Smooth muscle cell (in vitro differentiated cells): ENCODE measurements around the gene HSDL1. TPM values are rescaled to one million over a fixed set of nuclear protein-coding genes. Genes with fewer than 3 reads are reported as not detected.

ENCODE experiments used
- DNase-seq: peaks from one replicate; lab custom pipeline; 2025; ENCODE audit not compliant: unreplicated experiment; lab: John Stamatoyannopoulos, UW
- H2AFZ ChIP-seq: fragments of 200-600 bp; sonication (generic); 2 replicates; pipeline ENCODE4 v1.6.0; 2016; ENCODE audit warnings: antibody characterized with exemption, low read depth, mild to moderate bottlenecking
- H3F3A ChIP-seq: fragments of 200-600 bp; sonication (generic); 2 replicates; pipeline ENCODE4 v1.6.0; 2017; ENCODE audit warnings: antibody characterized with exemption, low read depth
- H3K27ac ChIP-seq: fragments of 200-600 bp; sonication (generic); 2 replicates; pipeline ENCODE4 v1.5.1; 2016; ENCODE audit warnings: low read depth, mild to moderate bottlenecking
- H3K27me3 ChIP-seq: fragments of 200-600 bp; sonication (generic); 2 replicates; pipeline ENCODE4 v1.6.1; 2016; ENCODE audit warnings: low read depth, mild to moderate bottlenecking
- H3K36me3 ChIP-seq: fragments of 200-600 bp; sonication (generic); 2 replicates; pipeline ENCODE4 v1.5.1; 2016; ENCODE audit warnings: low read depth
- H3K4me1 ChIP-seq: fragments of 200-600 bp; sonication (generic); 2 replicates; pipeline ENCODE4 v1.5.1; 2016; ENCODE audit warnings: low read depth
- H3K4me2 ChIP-seq: fragments of 200-600 bp; sonication (generic); 2 replicates; pipeline ENCODE4 v1.6.0; 2016; ENCODE audit warnings: mild to moderate bottlenecking
- H3K4me3 ChIP-seq: fragments of 200-600 bp; sonication (generic); 2 replicates; pipeline ENCODE4 v1.5.1; 2016; ENCODE audit warnings: mild to moderate bottlenecking
- H3K79me2 ChIP-seq: fragments of 200-600 bp; sonication (generic); 2 replicates; pipeline ENCODE4 v1.6.0; 2016; ENCODE audit warnings: low read depth, mild to moderate bottlenecking
- H3K9ac ChIP-seq: fragments of 200-600 bp; sonication (generic); 2 replicates; pipeline ENCODE4 v1.6.0; 2016; ENCODE audit warnings: low read depth
- H3K9me3 ChIP-seq: fragments of 200-600 bp; sonication (generic); replicated peaks from 2 replicates; pipeline ENCODE4 v1.5.1; 2016; ENCODE audit warnings: low read depth
- H4K20me1 ChIP-seq: fragments of 200-600 bp; sonication (generic); 2 replicates; pipeline ENCODE4 v1.6.0; 2016; ENCODE audit warnings: low read depth
- WGBS: methylation state at CpG from one replicate; pipeline ENCODE4 v1.1.7; 2016; ENCODE audit warnings: low lambda C conversion rate; 5-methylcytosine and 5-hydroxymethylcytosine counted together
- polyA plus RNA-seq: library from polyadenylated mRNA; unstranded; fragments of >200 nt; fragmentation: Nextera tagmentation; extraction: Ambion mirVana; gene quantifications from 2 replicates; pipeline ENCODE4 v1.2.1, GENCODE V29; 2016
- total RNA-seq: library from RNA; depleted of rRNA; stranded (reverse); fragments of >200 nt; gene quantifications from 2 replicates; pipeline ENCODE4 v1.2.3, GENCODE V29; 2014
- TF ChIP-seq, protein P1 (sequence below): fragments of 200-600 bp; sonication (generic); IDR thresholded peaks from 2 replicates; pipeline ENCODE4 v1.5.1; 2017; ENCODE audit warnings: borderline replicate concordance, mild to moderate bottlenecking, antibody characterized with exemption; ENCODE audit not compliant: insufficient read depth, poor library complexity, severe bottlenecking

HSDL1 gene
- total and polyA plus RNA-seq, 2 experiments from 2014 or later, result 15.4 to 27.3 TPM

GRCh38 chr16:84084570-84085270 lies 60.3 kb downstream of the HSDL1 start:
- 61% methylated on average over 11 of the region's 11 CpGs for WGBS
- TF ChIP-seq, protein P1, sequence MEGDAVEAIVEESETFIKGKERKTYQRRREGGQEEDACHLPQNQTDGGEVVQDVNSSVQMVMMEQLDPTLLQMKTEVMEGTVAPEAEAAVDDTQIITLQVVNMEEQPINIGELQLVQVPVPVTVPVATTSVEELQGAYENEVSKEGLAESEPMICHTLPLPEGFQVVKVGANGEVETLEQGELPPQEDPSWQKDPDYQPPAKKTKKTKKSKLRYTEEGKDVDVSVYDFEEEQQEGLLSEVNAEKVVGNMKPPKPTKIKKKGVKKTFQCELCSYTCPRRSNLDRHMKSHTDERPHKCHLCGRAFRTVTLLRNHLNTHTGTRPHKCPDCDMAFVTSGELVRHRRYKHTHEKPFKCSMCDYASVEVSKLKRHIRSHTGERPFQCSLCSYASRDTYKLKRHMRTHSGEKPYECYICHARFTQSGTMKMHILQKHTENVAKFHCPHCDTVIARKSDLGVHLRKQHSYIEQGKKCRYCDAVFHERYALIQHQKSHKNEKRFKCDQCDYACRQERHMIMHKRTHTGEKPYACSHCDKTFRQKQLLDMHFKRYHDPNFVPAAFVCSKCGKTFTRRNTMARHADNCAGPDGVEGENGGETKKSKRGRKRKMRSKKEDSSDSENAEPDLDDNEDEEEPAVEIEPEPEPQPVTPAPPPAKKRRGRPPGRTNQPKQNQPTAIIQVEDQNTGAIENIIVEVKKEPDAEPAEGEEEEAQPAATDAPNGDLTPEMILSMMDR, result peak; percentile 67
- H3K9me3 ChIP-seq, result no peaks in the 10 kb centered on the region

DNA sequence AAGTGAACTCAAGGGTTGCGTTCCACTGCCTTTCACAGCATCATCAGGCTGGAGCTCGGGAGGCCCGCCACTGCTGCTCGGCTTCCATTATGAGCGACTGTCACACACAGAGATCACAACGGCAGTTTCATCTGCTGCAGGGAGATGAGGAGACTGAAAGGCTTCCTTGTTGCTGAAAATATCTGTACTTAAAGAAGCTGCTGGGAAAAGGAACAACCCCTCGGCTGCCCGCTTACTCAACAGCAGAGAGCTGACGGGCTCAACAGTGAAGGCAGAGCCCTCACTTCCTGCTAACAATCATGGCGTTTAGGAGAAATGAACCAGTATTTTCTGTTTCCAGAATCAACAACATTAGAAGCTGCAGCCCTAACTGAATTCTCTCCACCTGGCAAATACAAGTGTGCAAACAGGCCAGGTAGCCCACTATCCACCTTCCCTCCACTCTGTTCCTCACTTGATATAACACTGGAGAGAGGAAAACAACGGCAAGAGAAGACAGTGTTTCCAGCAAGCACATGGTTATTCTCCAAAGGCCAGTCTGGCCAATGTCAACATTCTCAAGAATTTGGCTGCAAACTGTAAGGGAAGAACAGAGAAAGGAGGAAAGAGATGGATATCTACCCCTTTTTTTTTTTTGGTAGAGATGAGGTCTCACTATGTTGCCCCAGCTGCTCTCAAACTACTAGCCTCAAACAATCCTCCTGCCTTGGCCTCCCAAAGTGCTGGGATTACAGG lies 62.0 kb downstream of the HSDL1 start:
- Histone ChIP-seq H3K4me3 (no peak overlapping the region), H2AFZ (no peak overlapping the region), H3K27ac (no peak overlapping the region), H3K9me3 (no peaks in the 10 kb centered on the region), H4K20me1 (peaks cover 17% of the 10 kb centered on the region), H3K4me2 (no peak overlapping the region), H3K36me3 (no peaks in the 10 kb centered on the region), H3K27me3 (no peaks in the 10 kb centered on the region), H3F3A (no peaks in the 10 kb centered on the region), H3K4me1 (no peaks in the 10 kb centered on the region), H3K9ac (no peak overlapping the region), H3K79me2 (no peaks in the 10 kb centered on the region)
- DNase-seq, result no peak
- 97% methylated on average over 11 of the region's 11 CpGs for WGBS
- TF ChIP-seq, protein P1, result no peak

More at GRCh38 chr16:84084570-84085270, 60.3 kb downstream of the HSDL1 start:
- H4K20me1 ChIP-seq, result peaks cover 4% of the 10 kb centered on the region
- no peak overlapping the region for H3K27ac ChIP-seq
- H3K4me1 ChIP-seq, result no peaks in the 10 kb centered on the region
- no peaks in the 10 kb centered on the region for H3K79me2 ChIP-seq
- no peak for DNase-seq
- H3K4me2 ChIP-seq, result no peak overlapping the region
- H2AFZ ChIP-seq, result no peak overlapping the region
- H3K36me3 ChIP-seq, result no peaks in the 10 kb centered on the region
- no peaks in the 10 kb centered on the region for H3K27me3 ChIP-seq
- H3F3A ChIP-seq, result no peaks in the 10 kb centered on the region
- no peak overlapping the region for H3K9ac ChIP-seq
- no peak overlapping the region for H3K4me3 ChIP-seq

DNA sequence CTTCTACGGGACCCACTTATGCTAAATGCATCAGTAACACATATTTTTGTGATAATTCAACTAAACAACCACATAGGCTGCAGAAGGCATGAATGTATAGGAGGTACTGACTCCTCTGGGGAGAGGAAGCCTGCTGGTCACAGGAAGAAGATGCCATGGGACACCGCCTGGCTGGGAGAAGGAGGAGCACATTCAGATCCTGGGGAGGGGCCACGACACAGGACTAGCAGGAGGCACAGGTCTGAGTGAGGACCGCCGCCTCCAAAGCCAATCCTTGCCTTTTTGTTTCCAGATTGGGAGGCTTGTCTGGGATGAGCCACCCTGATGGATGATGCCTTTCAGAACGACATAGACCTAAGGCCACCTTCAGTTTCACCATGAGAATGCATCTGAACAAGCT lies 62.9 kb downstream of the HSDL1 start:
- Histone ChIP-seq H3K9ac (no peak overlapping the region), H3F3A (no peaks in the 10 kb centered on the region), H3K79me2 (no peaks in the 10 kb centered on the region), H3K27ac (no peak overlapping the region), H3K9me3 (no peaks in the 10 kb centered on the region), H3K4me2 (no peak overlapping the region), H3K4me1 (no peaks in the 10 kb centered on the region), H2AFZ (no peak overlapping the region), H3K4me3 (no peak overlapping the region), H3K27me3 (no peaks in the 10 kb centered on the region), H4K20me1 (peaks cover 24% of the 10 kb centered on the region), H3K36me3 (peaks cover 6% of the 10 kb centered on the region)
- WGBS, result 95% methylated on average over 6 of the region's 6 CpGs
- TF ChIP-seq, protein P1, result no peak
- DNase-seq, result no peak
